ENCODE results near the gene CST7.

Gene CST7

DNA sequence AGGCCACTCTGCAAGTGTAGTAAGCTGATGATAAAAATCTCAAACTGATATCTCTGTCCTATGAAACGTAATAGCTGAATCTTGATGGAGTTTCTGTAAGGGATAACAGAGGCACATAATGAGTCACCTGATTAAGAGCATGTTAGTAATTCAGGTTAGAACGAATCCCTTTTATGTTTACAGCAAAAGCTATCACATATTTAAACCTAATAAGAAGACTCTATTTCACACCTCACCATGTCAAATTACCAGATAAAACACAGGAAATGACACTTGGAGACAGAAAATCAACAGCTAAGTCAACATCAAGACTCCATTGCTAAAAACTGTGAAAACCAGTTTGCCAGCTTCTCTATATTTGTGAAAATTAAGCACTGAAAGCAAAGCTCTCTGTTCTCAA, 11.8 kb downstream of the CST7 start:
- TF ChIP-seq MYC (IDR thresholded peaks at IDR 0.05; ENCODE audit: low read depth, low read length): no peak
- TF ChIP-seq, protein P1, sequence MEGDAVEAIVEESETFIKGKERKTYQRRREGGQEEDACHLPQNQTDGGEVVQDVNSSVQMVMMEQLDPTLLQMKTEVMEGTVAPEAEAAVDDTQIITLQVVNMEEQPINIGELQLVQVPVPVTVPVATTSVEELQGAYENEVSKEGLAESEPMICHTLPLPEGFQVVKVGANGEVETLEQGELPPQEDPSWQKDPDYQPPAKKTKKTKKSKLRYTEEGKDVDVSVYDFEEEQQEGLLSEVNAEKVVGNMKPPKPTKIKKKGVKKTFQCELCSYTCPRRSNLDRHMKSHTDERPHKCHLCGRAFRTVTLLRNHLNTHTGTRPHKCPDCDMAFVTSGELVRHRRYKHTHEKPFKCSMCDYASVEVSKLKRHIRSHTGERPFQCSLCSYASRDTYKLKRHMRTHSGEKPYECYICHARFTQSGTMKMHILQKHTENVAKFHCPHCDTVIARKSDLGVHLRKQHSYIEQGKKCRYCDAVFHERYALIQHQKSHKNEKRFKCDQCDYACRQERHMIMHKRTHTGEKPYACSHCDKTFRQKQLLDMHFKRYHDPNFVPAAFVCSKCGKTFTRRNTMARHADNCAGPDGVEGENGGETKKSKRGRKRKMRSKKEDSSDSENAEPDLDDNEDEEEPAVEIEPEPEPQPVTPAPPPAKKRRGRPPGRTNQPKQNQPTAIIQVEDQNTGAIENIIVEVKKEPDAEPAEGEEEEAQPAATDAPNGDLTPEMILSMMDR (IDR thresholded peaks at IDR 0.05; ENCODE audit: low read depth, low read length): no peak
- TF ChIP-seq POLR2A (IDR thresholded peaks at IDR 0.05; ENCODE audit: extremely low read depth, insufficient read length): no peak
- TF ChIP-seq, protein P2, sequence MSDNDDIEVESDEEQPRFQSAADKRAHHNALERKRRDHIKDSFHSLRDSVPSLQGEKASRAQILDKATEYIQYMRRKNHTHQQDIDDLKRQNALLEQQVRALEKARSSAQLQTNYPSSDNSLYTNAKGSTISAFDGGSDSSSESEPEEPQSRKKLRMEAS (IDR thresholded peaks at IDR 0.05; ENCODE audit: low read depth, low read length): no peak

DNA sequence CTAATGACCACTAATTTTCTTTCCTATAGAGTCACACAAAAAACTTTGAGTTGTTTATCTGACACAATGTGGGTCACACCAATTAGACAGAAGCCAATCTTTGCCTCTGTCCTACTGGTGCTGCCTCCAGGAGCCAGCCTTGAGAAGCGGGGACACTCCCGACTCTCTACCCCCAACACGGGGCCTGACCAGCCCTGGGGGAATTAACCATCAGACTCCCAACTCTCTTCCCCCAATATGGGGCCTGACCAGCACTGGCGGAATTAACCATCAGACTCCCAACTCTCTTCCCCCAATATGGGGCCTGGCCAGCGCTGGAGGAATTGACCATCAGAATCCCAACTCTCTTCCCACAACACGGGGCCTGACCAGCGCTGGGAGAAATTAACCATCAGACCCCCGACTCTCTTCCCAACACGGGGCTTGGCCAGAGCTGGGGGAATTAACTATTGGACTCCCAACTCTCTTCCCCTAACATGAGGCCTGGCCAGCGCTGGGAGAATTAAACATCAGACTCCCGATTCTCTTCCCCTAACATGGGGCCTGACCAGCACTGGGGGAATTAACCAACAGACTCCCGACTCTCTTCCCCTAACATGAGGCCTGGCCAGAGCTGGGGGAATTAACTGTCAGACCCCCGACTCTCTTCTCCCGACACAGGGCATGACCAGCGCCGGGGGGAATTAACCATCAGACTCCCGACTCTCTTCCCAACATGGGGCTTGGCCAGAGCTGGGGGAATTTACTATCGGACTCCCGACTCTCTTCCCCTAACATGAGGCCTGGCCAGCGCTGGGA, 12.5 kb downstream of the CST7 start:
- DNase-seq (ENCODE audit: low read depth): no peak
- H3K4me3 ChIP-seq (ENCODE audit: low read depth, low read length): no peak overlapping the region
- no peak for TF ChIP-seq MYC (IDR thresholded peaks at IDR 0.05; ENCODE audit: low read depth, low read length)
- TF ChIP-seq, protein P1 (IDR thresholded peaks at IDR 0.05; ENCODE audit: low read depth, low read length): no peak
- no peak for TF ChIP-seq POLR2A (IDR thresholded peaks at IDR 0.05; ENCODE audit: extremely low read depth, insufficient read length)
- TF ChIP-seq, protein P2 (IDR thresholded peaks at IDR 0.05; ENCODE audit: low read depth, low read length): no peak

More for the DNA sequence above, 11.8 kb downstream of the CST7 start:
- H3K4me3 ChIP-seq (ENCODE audit: low read depth, low read length): no peak overlapping the region
- no peak for DNase-seq (ENCODE audit: low read depth)

DNA sequence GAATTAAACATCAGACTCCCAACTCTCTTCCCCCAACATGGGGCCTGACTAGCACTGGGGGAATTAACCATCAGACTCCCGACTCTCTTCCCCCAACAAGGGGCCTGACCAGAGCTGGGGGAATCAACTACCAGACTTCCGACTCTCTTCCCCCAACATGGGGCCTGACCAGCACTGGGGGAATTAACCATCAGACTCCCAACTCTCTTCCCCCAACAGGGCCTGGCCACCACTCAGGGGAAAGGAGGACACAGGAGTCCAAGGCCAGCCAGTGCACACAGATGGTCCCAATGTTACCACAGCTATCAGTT, 13.1 kb downstream of the CST7 start:
- TF ChIP-seq POLR2A (IDR thresholded peaks at IDR 0.05; ENCODE audit: extremely low read depth, insufficient read length) (no peak), MYC (IDR thresholded peaks at IDR 0.05; ENCODE audit: low read depth, low read length) (no peak)
- TF ChIP-seq, protein P1 (IDR thresholded peaks at IDR 0.05; ENCODE audit: low read depth, low read length): no peak
- TF ChIP-seq, protein P2 (IDR thresholded peaks at IDR 0.05; ENCODE audit: low read depth, low read length): no peak
- no peak overlapping the region for H3K4me3 ChIP-seq (ENCODE audit: low read depth, low read length)
- DNase-seq (ENCODE audit: low read depth): no peak

DNA sequence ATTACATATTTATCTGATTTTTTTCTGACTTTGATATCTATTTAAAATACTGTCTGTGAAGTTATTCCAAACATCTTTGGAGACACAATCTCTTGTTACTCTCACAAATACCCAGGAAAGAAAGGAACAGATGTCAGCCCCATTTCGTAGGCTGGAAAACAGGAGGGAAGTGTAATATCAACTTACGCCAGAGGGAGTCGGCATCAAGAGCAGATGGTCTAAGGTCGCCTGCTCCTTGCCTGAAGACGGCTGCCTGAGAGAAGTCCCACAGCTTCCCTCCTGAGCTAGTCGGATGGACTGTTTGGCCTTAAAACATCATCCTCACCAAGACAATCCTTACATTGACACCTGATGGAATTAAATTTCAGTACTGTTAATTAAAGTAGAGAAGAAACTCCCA, 13.4 kb downstream of the CST7 start:
- no peak overlapping the region for H3K4me3 ChIP-seq (ENCODE audit: low read depth, low read length)
- TF ChIP-seq, protein P1 (IDR thresholded peaks at IDR 0.05; ENCODE audit: low read depth, low read length): no peak
- TF ChIP-seq, protein P2 (IDR thresholded peaks at IDR 0.05; ENCODE audit: low read depth, low read length): no peak
- no peak for TF ChIP-seq POLR2A (IDR thresholded peaks at IDR 0.05; ENCODE audit: extremely low read depth, insufficient read length)
- DNase-seq (ENCODE audit: low read depth): no peak

DNA sequence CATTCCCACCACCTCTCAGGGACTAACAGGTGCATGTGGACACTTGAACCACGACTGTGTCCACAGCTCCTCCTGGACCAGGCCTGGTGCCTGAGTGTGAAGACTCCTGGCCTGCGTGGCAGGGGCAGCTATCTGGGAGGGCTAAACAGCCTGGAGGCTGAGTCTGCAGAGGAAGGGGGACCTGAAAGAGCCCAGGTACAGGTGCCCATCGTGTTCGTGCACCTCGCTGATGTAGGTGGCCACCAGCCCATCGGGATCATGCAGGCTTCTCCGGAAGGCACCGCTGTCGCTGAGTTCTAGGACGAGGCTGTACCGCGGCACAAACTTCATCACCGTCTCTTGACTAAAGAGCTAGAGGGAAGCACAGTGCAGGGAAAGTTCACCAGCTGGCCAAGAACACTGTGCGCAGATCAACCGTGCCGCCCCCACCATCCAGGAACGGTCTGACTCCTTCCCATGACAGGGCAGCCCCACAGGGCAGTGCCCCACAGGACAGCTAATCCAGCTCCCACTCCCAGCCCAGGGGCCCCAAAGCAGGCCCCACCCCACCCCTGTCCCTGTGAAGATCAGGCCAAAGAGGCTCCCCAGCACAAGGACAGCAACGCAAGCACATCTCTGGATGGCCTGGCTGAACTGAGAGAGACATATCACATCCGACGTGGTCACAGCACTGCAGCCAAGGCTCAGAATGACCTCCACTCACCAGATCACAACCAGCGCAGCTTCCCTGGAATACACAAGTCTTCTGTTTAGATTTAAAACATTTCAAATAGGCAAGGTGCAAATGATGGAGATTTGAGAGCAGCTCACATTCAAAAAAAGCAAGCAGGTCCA, 14.8 kb downstream of the CST7 start:
- H3K4me3 ChIP-seq (ENCODE audit: low read depth, low read length): no peak overlapping the region
- no peak for DNase-seq (ENCODE audit: low read depth)
- TF ChIP-seq, protein P2 (IDR thresholded peaks at IDR 0.05; ENCODE audit: low read depth, low read length): no peak

DNA sequence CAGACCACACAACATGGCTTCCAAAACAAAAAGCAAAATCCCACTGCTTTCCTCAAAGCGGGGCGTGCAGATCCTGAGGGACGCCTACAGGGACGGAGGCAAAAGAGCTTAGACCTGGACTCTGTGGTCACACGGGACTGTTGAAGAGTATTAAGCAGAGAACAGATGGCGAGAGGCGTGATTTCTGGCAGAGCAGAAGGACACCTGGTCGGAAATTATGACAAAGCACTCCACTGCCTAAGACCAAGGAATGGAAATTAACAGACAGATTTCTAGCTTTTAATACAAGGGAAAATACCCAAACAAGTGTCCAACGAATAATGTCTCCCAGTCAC, 15.4 kb downstream of the CST7 start:
- H3K4me3 ChIP-seq (ENCODE audit: low read depth, low read length): no peak overlapping the region
- TF ChIP-seq, protein P1 (IDR thresholded peaks at IDR 0.05; ENCODE audit: low read depth, low read length): no peak
- TF ChIP-seq MYC (IDR thresholded peaks at IDR 0.05; ENCODE audit: low read depth, low read length): no peak
- TF ChIP-seq POLR2A (IDR thresholded peaks at IDR 0.05; ENCODE audit: extremely low read depth, insufficient read length): no peak
- TF ChIP-seq, protein P2 (IDR thresholded peaks at IDR 0.05; ENCODE audit: low read depth, low read length): no peak
- DNase-seq (ENCODE audit: low read depth): no peak

Measured in NB4 (cell line).